Activated CD8-positive, alpha-beta memory T cell treated with anti-CD3 and anti-CD28 coated beads, Interleukin-2, amount 50 U/mL, for 1 hour (primary cell): ENCODE results near the gene TTC21B.

Experiments
- DNase-seq: peaks from one replicate; pipeline ENCODE4 v3.0.0-alpha.2; 2020; ENCODE audit errors: extremely low read depth

TTC21B gene

DNA sequence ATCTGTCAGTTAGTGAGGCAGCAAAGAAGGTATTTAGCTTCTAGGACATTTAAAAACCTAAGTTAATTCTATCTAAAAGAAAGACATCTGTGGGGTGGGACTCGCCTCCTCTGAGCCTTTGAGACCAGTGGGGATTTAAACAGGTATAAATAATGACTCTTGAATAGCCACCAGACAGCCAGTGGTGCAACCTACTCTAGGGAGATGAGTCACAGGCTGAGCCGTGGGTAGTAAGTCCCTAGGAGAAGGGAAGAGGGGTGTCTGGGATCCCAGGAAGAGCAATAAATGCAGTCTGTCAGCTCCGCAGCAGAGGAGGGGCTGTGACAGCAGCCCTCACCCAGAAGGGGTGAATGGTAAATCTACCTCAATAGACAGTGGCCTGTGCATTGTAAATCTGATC is 116.5 kb downstream of the TTC21B start:
- DNase-seq, result no peak

DNA sequence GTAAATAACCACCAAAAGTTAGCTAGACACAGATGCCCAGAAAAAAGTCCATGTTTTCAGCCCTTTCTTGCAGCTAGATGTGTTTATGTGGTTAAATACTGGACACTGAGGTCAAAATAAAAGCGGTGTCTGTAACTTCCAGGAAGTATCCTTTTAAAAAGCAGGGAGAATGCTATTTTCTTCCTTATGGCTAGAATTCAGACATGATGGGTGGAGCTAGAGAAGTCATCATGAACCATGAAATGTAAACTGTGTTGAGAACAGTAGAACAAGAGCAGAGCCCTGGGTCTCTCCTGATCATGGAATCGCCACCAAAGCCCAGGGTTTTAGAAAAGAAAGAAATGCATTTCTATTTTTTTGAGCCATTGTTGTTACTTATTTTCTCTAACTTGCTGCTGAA is 118.2 kb downstream of the TTC21B start:
- no peak for DNase-seq

DNA sequence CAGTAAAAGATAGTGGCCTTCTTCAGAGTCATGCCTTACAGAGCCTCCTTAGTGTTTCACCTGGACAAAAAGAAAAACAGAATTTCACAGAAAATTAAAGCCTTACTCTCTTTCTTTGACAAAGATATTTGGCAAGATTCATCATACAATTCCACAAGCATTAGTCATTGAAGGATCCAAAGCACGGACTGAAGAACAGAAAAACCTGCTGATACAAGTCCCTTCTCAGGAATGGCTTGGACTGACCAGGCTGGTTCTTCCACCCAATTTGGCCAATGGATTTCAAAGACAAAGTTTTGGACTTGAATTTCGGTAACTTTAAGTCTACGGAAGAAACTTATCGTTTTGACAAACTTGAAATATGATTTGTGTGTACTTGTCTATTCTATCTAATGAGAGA is 120.4 kb downstream of the TTC21B start:
- DNase-seq, result no peak

DNA sequence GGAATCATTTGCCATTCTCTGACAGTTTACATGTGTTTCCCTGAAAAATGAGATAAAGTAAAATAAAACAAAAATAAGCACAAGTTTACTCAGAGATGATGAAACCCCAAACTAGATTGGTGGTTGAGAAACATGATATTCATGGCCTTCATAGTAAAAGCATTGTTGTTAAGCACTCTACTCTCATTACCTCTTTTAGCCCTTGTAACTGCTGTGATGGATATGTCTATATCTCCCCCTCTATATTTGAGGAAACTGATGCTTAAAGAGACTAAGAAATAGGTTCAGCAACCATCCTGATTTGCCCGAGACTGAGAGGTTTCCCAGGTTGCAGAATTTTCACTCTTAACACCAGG is 125.7 kb downstream of the TTC21B start:
- DNase-seq, result no peak

DNA sequence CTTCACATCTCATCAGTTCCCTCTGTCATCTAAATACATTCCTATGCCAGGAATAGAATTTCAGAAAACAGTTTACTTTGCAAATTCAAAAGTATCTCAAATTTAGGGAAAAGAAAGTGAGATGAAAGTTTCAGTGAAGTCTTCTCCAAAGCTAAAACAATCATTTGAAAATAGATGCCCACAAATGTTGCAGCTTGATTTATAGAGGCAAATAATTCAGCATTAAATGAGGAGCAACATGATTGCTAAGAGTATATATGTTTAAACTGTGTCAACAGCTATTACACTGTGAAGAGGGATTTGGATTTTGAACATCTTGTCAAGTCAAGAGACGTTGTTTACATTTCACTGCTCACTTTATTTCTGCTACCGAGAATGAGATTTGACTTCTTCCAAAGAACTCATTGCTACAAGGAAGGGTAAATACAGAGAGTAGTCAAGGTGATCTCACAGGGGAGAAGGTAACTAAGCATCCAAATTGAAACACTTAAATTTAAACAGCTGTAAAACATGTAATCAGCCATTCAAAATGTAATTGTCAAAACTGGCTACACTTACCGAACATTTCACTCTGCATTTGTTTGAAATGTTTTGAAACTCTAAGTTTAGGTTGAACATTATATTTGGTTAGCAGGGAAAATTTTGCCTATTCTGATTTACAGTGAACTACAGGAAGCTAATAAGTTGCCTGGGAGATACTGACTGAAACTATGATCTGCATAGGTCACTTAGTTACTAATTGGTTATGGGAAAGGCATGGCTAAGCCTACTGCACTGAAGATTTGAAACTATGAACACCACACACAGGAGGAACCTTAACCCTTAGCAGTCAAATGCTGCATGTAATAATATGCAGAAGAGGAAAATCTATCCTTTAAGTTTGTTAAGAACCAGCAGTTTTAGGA is 126.3 kb downstream of the TTC21B start:
- no peak for DNase-seq

DNA sequence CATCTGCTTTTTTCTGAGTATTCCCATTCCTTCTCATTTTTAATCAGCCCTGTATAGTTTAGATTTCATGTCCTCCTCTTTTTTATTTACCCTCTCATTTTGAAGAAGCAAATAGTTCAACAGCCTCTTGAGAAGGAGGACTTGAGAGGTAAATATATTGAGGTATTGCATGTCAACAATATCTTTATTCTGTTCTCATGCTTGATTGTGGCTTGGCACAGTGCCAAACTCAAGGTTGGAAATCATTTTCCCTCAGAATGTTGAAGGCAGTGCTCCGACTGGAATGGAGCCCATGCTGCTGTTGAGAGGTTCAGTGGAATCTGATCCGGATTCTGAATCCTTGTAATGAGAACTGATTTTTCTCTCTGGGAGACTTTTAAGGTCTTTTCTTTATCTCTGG is 128.5 kb downstream of the TTC21B start:
- DNase-seq, result no peak
